Smooth muscle cell (in vitro differentiated cells): Measurements from ENCODE around the gene GLIS1. TPM values are rescaled to one million over a fixed set of nuclear protein-coding genes. Genes with fewer than 3 reads are reported as not detected.

Source experiments
- DNase-seq: peaks from one replicate; lab custom pipeline; 2025; ENCODE audit not compliant: unreplicated experiment; lab: John Stamatoyannopoulos, UW
- H2AFZ ChIP-seq: fragments of 200-600 bp; sonication (generic); 2 replicates; pipeline ENCODE4 v1.6.0; 2016; ENCODE audit warnings: antibody characterized with exemption, low read depth, mild to moderate bottlenecking
- H3F3A ChIP-seq: fragments of 200-600 bp; sonication (generic); 2 replicates; pipeline ENCODE4 v1.6.0; 2017; ENCODE audit warnings: antibody characterized with exemption, low read depth
- H3K27ac ChIP-seq: fragments of 200-600 bp; sonication (generic); 2 replicates; pipeline ENCODE4 v1.5.1; 2016; ENCODE audit warnings: low read depth, mild to moderate bottlenecking
- H3K27me3 ChIP-seq: fragments of 200-600 bp; sonication (generic); 2 replicates; pipeline ENCODE4 v1.6.1; 2016; ENCODE audit warnings: low read depth, mild to moderate bottlenecking
- H3K36me3 ChIP-seq: fragments of 200-600 bp; sonication (generic); 2 replicates; pipeline ENCODE4 v1.5.1; 2016; ENCODE audit warnings: low read depth
- H3K4me1 ChIP-seq: fragments of 200-600 bp; sonication (generic); 2 replicates; pipeline ENCODE4 v1.5.1; 2016; ENCODE audit warnings: low read depth
- H3K4me2 ChIP-seq: fragments of 200-600 bp; sonication (generic); 2 replicates; pipeline ENCODE4 v1.6.0; 2016; ENCODE audit warnings: mild to moderate bottlenecking
- H3K4me3 ChIP-seq: fragments of 200-600 bp; sonication (generic); 2 replicates; pipeline ENCODE4 v1.5.1; 2016; ENCODE audit warnings: mild to moderate bottlenecking
- H3K79me2 ChIP-seq: fragments of 200-600 bp; sonication (generic); 2 replicates; pipeline ENCODE4 v1.6.0; 2016; ENCODE audit warnings: low read depth, mild to moderate bottlenecking
- H3K9ac ChIP-seq: fragments of 200-600 bp; sonication (generic); 2 replicates; pipeline ENCODE4 v1.6.0; 2016; ENCODE audit warnings: low read depth
- H3K9me3 ChIP-seq: fragments of 200-600 bp; sonication (generic); replicated peaks from 2 replicates; pipeline ENCODE4 v1.5.1; 2016; ENCODE audit warnings: low read depth
- H4K20me1 ChIP-seq: fragments of 200-600 bp; sonication (generic); 2 replicates; pipeline ENCODE4 v1.6.0; 2016; ENCODE audit warnings: low read depth
- WGBS: methylation state at CpG from one replicate; pipeline ENCODE4 v1.1.7; 2016; ENCODE audit warnings: low lambda C conversion rate; 5-methylcytosine and 5-hydroxymethylcytosine counted together
- polyA plus RNA-seq: library from polyadenylated mRNA; unstranded; fragments of >200 nt; fragmentation: Nextera tagmentation; extraction: Ambion mirVana; gene quantifications from 2 replicates; pipeline ENCODE4 v1.2.1, GENCODE V29; 2016
- total RNA-seq: library from RNA; depleted of rRNA; stranded (reverse); fragments of >200 nt; gene quantifications from 2 replicates; pipeline ENCODE4 v1.2.3, GENCODE V29; 2014
- TF ChIP-seq, protein P1 (sequence below): fragments of 200-600 bp; sonication (generic); IDR thresholded peaks from 2 replicates; pipeline ENCODE4 v1.5.1; 2017; ENCODE audit warnings: borderline replicate concordance, mild to moderate bottlenecking, antibody characterized with exemption; ENCODE audit not compliant: insufficient read depth, poor library complexity, severe bottlenecking

The GLIS1 gene
- total and polyA plus RNA-seq, 2 experiments from 2014 or later, result 0.36 to 4.9 TPM

DNA sequence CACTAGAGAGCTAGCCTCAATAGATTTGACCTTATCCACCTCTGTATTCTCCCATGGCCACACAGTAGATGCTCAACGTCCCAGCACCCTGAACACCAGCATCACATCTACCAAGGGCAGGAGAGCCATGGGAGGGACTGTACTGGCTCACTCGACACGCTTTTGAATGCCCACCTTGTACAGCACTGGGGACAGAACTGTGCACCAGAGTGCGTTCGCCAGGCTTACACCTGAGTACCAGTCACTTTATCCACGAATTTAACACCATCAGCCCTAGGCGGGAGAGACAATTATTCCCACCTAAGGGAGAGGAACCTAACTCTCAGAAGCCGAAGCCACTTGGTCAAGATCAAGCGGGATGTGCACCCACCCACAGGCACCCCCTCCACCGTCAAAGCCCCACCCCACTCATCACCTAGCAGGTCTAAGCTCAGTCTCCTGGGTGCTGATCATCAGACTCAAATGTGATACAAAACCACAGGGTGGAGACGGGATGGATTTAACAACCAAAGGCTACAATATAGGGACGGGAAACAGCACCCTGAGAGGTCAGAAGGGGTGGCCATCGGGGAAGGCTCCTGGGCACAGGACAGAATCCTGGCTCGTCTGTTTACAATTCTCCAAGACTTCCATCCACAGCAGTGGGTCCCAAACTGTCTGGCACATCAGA lies 110.5 kb downstream of the GLIS1 start:
- no peaks in the 10 kb centered on the region for H3K27me3 ChIP-seq

DNA sequence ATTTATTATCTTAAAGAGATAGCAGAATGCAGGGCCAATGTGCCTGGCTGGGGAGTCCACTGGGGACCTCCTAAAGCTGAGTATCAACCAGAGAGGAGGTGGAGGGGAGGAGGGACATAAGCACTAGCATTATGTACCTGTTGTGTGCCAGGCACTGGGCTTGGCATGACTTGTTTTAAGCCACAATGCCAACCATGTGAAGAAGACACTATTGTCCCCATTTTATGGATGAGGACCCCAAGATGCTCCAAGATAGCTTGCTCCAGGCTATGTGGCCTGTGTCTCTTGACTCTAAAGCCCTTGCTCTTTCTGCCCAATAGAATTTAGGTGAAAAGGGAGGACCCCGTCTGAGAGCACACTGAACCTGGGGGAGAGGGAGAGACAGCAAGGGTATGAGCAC lies 111.3 kb downstream of the GLIS1 start:
- no peaks in the 10 kb centered on the region for H3K4me1 ChIP-seq
- H3K27ac ChIP-seq, result no peak overlapping the region
- no peak overlapping the region for H3K9ac ChIP-seq
- no peak overlapping the region for H3K4me2 ChIP-seq
- H3F3A ChIP-seq, result no peaks in the 10 kb centered on the region
- no peaks in the 10 kb centered on the region for H3K27me3 ChIP-seq
- no peak overlapping the region for H2AFZ ChIP-seq
- no peak for DNase-seq
- peaks cover 4% of the 10 kb centered on the region for H4K20me1 ChIP-seq
- H3K9me3 ChIP-seq, result no peaks in the 10 kb centered on the region
- no peaks in the 10 kb centered on the region for H3K36me3 ChIP-seq
- H3K4me3 ChIP-seq, result no peak overlapping the region
- 96% methylated on average over 1 of the region's 1 CpG for WGBS
- TF ChIP-seq, protein P1, sequence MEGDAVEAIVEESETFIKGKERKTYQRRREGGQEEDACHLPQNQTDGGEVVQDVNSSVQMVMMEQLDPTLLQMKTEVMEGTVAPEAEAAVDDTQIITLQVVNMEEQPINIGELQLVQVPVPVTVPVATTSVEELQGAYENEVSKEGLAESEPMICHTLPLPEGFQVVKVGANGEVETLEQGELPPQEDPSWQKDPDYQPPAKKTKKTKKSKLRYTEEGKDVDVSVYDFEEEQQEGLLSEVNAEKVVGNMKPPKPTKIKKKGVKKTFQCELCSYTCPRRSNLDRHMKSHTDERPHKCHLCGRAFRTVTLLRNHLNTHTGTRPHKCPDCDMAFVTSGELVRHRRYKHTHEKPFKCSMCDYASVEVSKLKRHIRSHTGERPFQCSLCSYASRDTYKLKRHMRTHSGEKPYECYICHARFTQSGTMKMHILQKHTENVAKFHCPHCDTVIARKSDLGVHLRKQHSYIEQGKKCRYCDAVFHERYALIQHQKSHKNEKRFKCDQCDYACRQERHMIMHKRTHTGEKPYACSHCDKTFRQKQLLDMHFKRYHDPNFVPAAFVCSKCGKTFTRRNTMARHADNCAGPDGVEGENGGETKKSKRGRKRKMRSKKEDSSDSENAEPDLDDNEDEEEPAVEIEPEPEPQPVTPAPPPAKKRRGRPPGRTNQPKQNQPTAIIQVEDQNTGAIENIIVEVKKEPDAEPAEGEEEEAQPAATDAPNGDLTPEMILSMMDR, result no peak
- H3K79me2 ChIP-seq, result no peaks in the 10 kb centered on the region

More for the DNA sequence above, 110.5 kb downstream of the GLIS1 start:
- Histone ChIP-seq H3F3A (no peaks in the 10 kb centered on the region), H3K4me3 (no peak overlapping the region), H3K36me3 (no peaks in the 10 kb centered on the region), H3K4me2 (no peak overlapping the region), H3K4me1 (no peaks in the 10 kb centered on the region), H3K9me3 (no peaks in the 10 kb centered on the region), H3K9ac (no peak overlapping the region), H3K79me2 (no peaks in the 10 kb centered on the region), H2AFZ (no peak overlapping the region), H3K27ac (no peak overlapping the region), H4K20me1 (peaks cover 4% of the 10 kb centered on the region)
- WGBS, result 88% methylated on average over 14 of the region's 14 CpGs
- TF ChIP-seq, protein P1, result no peak
- no peak for DNase-seq

DNA sequence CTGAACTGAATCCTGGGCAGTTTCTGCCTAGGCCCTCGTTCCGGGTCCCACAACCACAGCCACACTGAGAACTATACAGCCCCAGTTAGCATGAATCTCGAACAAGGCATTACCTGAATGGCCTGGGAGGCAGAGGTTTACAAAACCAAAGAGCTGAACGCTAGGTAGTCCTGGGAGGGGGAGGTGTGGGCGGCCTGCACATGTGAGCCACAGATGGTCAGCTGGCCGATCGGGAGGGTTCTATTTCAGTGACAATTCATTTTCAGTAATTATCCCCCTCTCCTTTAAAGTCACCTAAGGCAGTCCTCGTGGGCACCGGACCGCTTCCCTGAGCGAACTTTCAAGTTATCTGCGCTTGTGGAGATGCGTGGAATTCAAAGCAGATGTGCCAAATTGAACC lies 111.9 kb downstream of the GLIS1 start:
- Histone ChIP-seq H2AFZ (no peak overlapping the region), H3K27ac (no peak overlapping the region), H3K9me3 (no peaks in the 10 kb centered on the region), H3K79me2 (no peaks in the 10 kb centered on the region), H3K4me1 (no peaks in the 10 kb centered on the region), H4K20me1 (peaks cover 4% of the 10 kb centered on the region), H3F3A (no peaks in the 10 kb centered on the region), H3K4me3 (no peak overlapping the region), H3K9ac (no peak overlapping the region), H3K4me2 (no peak overlapping the region), H3K27me3 (no peaks in the 10 kb centered on the region), H3K36me3 (no peaks in the 10 kb centered on the region)
- TF ChIP-seq, protein P1, result no peak
- 89% methylated on average over 13 of the region's 13 CpGs for WGBS
- DNase-seq, result no peak

DNA sequence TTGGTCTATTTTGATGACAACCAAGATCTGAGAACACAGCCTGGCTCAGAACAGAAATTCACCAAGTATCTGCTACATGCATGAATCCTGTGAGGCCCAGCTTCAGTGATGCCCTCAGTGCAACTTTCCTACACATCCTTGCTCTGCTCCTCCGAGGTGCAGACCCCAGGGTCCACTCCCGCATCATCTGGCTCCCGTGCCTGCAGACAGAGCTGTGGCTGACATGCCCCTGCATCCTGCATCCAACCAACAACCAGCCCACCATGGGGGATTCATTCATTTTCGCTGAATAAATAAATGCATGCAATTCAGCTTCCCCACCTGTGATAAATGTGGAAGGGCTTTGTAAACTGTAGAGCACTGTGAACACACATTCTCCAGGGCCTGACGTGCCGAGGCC lies 112.3 kb downstream of the GLIS1 start:
- H3K79me2 ChIP-seq, result no peaks in the 10 kb centered on the region
- no peaks in the 10 kb centered on the region for H3F3A ChIP-seq
- 78% methylated on average over 6 of the region's 6 CpGs for WGBS
- H3K9ac ChIP-seq, result no peak overlapping the region
- no peaks in the 10 kb centered on the region for H3K27me3 ChIP-seq
- H4K20me1 ChIP-seq, result peaks cover 4% of the 10 kb centered on the region
- H3K4me3 ChIP-seq, result no peak overlapping the region
- TF ChIP-seq, protein P1, result no peak
- no peaks in the 10 kb centered on the region for H3K4me1 ChIP-seq
- no peak overlapping the region for H3K27ac ChIP-seq
- H2AFZ ChIP-seq, result no peak overlapping the region
- no peaks in the 10 kb centered on the region for H3K36me3 ChIP-seq
- H3K4me2 ChIP-seq, result no peak overlapping the region
- no peak for DNase-seq
- no peaks in the 10 kb centered on the region for H3K9me3 ChIP-seq
